Measurements from ENCODE around the gene MYLK4. TPM values are rescaled to one million over a fixed set of nuclear protein-coding genes. Genes with fewer than 3 reads are reported as not detected.

The MYLK4 gene
- total and polyA plus RNA-seq, 5 donors, result 1.3 to 3.7 (median 2.3) TPM

- intact Hi-C loops (cut with DNase I), result no loop called here
- H3K4me1 ChIP-seq (ENCODE audit: control insufficient read depth, insufficient read depth, low read length), result no peaks in the 10 kb centered on the region
- H3K27ac ChIP-seq (ENCODE audit: low read length), result no peak overlapping the region
- no peaks in the 10 kb centered on the region for H3K9me3 ChIP-seq (ENCODE audit: control insufficient read depth, low read length)
- DNase-seq (no peak), ATAC-seq (no peak)
- 97% methylated on average over 2 of the region's 2 CpGs for WGBS
- no peak overlapping the region for H3K4me3 ChIP-seq (ENCODE audit: low read length)
- H3K27me3 ChIP-seq (ENCODE audit: control insufficient read depth, insufficient read depth), result no peaks in the 10 kb centered on the region
These were observed 74.7 kb downstream of the MYLK4 start for GRCh38 chr6:2676048-2676447.

DNA sequence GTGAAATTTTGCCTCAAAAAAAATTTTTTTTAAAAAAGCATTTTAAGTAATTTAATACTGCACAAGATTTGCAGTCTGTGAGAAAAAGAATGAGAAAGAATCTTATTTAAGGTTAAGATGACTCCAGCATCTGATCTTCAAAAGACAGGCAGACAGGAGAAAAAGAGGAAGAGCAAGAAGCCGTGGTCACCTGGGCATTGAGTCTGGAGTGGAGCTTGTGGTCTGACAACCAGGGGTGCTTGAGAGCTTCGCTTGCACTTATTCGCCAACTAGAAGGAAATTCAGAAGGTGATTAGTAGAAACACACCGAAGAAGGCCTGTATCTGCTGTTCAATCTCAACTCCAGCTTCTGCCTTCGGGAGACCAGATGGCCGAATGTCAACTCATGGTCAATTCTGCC is 75.9 kb downstream of the MYLK4 start:
- Histone ChIP-seq H3K9me3 (ENCODE audit: control insufficient read depth, low read length) (no peaks in the 10 kb centered on the region), H3K4me3 (ENCODE audit: low read length) (no peak overlapping the region), H3K27me3 (ENCODE audit: control insufficient read depth, insufficient read depth) (no peaks in the 10 kb centered on the region), H3K4me1 (ENCODE audit: control insufficient read depth, insufficient read depth, low read length) (no peaks in the 10 kb centered on the region), H3K27ac (ENCODE audit: low read length) (no peak overlapping the region)
- DNase-seq (no peak), ATAC-seq (no peak)
- WGBS, result 94% methylated on average over 6 of the region's 6 CpGs
- intact Hi-C loops (cut with DNase I), result no loop called here

DNA sequence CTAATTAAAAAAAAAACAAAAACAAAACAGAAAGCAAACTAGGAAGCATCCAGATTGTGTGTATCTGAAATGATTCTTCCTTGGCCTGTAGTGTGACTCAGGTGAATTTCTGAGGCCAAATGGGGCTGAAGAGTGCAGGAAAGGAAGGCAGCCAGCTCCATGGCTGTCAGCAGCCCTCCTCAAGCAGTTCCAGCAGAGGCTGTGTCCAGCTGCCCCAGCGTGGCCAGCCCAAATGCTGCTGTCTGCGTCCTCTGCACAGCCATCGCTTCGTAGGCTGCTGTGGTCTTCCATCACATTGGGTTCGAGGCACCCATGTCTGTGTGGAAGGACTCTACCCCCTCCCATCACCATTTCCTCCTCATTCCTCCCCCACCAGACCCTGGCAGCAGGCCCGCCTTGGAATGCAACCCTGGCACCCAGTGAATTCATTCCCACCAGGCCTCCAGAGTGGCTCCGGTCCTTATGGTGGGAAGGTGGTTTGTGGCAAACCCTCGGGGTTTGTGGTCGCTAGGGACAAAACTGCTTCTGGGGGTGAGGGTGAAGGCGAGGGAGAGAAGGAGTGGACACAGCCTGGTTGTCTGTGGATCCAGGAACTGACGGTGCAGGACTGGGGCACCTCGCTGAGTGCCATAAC is 81.5 kb downstream of the MYLK4 start:
- Histone ChIP-seq H3K27me3 (ENCODE audit: control insufficient read depth, insufficient read depth) (no peaks in the 10 kb centered on the region), H3K4me1 (ENCODE audit: control insufficient read depth, insufficient read depth, low read length) (no peaks in the 10 kb centered on the region), H3K4me3 (ENCODE audit: low read length) (no peak overlapping the region), H3K9me3 (ENCODE audit: control insufficient read depth, low read length) (no peaks in the 10 kb centered on the region), H3K27ac (ENCODE audit: low read length) (no peak overlapping the region)
- DNase-seq (no peak), ATAC-seq (no peak)
- 70% methylated on average over 12 of the region's 12 CpGs for WGBS
- intact Hi-C loops (cut with DNase I), result no loop called here

- H3K27ac ChIP-seq (ENCODE audit: low read length), result no peak overlapping the region
- intact Hi-C loops (cut with DNase I), result no loop called here
- no peaks in the 10 kb centered on the region for H3K9me3 ChIP-seq (ENCODE audit: control insufficient read depth, low read length)
- ATAC-seq, result no peak
- no peaks in the 10 kb centered on the region for H3K27me3 ChIP-seq (ENCODE audit: control insufficient read depth, insufficient read depth)
- H3K4me3 ChIP-seq (ENCODE audit: low read length), result no peak overlapping the region
- no peaks in the 10 kb centered on the region for H3K4me1 ChIP-seq (ENCODE audit: control insufficient read depth, insufficient read depth, low read length)
- DNase-seq, result no peak
- WGBS, result 80% methylated on average over 7 of the region's 7 CpGs
These were observed 83.1 kb downstream of the MYLK4 start for GRCh38 chr6:2667617-2668016.

DNA sequence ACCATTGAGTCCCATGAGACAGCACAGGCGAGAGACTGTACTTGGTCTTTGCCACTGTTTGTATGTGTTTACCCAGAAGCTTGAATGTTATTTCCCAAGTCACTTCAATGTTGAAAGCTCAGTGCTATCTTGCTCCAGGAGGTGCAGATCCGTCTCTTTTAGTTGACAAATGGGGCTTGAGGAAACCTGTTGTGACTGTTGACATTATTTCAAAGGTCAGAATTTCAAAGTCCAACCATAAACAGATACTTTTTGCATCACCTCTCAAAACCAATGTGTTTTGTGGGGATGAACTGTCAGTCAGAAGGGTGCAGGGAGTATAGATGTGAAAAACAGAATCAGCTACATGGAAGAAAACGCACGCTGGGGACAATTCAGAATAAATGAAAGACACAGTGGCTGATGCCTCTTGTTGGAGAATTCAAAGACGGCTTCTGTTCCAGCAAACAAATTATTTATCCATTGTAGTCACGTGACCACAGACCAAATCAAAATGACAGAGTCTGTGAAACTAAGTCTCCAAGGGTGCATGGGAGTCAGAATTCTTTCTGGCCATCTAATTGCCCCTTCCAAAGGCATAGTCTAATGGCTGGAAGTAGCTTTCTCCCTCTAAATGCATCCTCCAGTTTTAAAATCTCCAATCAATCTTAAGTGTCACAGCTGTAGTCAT is 83.7 kb downstream of the MYLK4 start:
- ATAC-seq (no peak), DNase-seq (no peak)
- intact Hi-C loops (cut with DNase I), result no loop called here
- WGBS, result 92% methylated on average over 6 of the region's 6 CpGs
- H3K27ac ChIP-seq (ENCODE audit: low read length), result no peak overlapping the region
- H3K27me3 ChIP-seq (ENCODE audit: control insufficient read depth, insufficient read depth), result no peaks in the 10 kb centered on the region
- no peaks in the 10 kb centered on the region for H3K9me3 ChIP-seq (ENCODE audit: control insufficient read depth, low read length)
- no peaks in the 10 kb centered on the region for H3K4me1 ChIP-seq (ENCODE audit: control insufficient read depth, insufficient read depth, low read length)
- H3K4me3 ChIP-seq (ENCODE audit: low read length), result no peak overlapping the region

DNA sequence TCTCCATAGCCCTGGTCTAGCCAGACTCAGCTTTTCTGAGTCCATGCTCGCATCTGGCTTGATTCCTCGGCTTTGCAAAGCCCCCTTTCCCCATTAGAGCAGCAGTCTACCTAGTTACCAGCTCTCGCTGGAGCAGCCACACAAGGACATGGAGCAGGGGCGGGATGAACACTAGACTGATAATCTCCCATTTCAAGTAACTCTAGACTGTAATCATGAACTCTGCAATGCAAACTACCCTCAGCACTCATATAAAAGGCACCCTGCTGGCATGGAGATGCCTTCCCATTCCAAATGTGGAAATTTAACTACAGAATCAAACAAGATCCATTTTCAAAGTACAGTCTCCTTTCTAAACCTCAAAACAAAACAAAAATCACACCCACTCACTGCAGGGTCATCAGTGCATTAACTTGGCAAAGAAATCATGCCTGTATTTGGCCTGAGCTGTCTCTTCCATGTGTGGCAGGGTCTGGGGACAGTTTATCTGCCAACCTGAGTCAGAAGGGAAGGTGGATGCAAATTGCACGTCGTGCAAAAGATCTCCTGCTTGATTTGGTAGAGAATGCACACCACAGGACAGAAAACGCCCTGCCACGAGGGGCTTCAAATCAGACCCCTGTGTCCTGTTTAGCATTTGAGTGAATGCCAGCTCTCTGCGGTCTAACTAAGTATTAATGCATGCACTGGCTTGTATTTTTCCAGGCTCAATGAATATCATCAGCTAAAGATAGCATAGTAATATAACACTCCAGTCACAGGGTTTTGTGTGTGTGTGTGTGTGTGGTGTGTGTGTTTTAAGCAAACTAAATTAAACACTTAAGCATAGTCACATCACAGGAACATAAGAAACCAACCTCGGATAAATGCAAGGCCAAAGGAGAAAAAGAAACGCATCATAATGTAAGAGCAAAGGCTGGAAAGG is 85.3 kb downstream of the MYLK4 start:
- intact Hi-C loops (cut with DNase I), result no loop called here

GRCh38 chr6:2663123-2663522 is 87.6 kb downstream of the MYLK4 start:
- no peak overlapping the region for H3K4me3 ChIP-seq (ENCODE audit: low read length)
- H3K27ac ChIP-seq (ENCODE audit: low read length), result no peak overlapping the region
- 75% methylated on average over 4 of the region's 4 CpGs for WGBS
- no peaks in the 10 kb centered on the region for H3K27me3 ChIP-seq (ENCODE audit: control insufficient read depth, insufficient read depth)
- DNase-seq, result no peak
- H3K4me1 ChIP-seq (ENCODE audit: control insufficient read depth, insufficient read depth, low read length), result no peaks in the 10 kb centered on the region
- intact Hi-C loops (cut with DNase I), result no loop called here
- no peak for ATAC-seq
- H3K9me3 ChIP-seq (ENCODE audit: control insufficient read depth, low read length), result no peaks in the 10 kb centered on the region

More for the DNA sequence above, 85.3 kb downstream of the MYLK4 start:
- H3K27me3 ChIP-seq (ENCODE audit: control insufficient read depth, insufficient read depth), result no peaks in the 10 kb centered on the region
- no peak for DNase-seq
- no peak overlapping the region for H3K4me3 ChIP-seq (ENCODE audit: low read length)
- no peaks in the 10 kb centered on the region for H3K4me1 ChIP-seq (ENCODE audit: control insufficient read depth, insufficient read depth, low read length)
- peak in 1 of 2 donors; percentile 41 for ATAC-seq
- H3K27ac ChIP-seq (ENCODE audit: low read length), result no peak overlapping the region
- WGBS, result 49% methylated on average over 11 of the region's 11 CpGs
- H3K9me3 ChIP-seq (ENCODE audit: control insufficient read depth, low read length), result no peaks in the 10 kb centered on the region

DNA sequence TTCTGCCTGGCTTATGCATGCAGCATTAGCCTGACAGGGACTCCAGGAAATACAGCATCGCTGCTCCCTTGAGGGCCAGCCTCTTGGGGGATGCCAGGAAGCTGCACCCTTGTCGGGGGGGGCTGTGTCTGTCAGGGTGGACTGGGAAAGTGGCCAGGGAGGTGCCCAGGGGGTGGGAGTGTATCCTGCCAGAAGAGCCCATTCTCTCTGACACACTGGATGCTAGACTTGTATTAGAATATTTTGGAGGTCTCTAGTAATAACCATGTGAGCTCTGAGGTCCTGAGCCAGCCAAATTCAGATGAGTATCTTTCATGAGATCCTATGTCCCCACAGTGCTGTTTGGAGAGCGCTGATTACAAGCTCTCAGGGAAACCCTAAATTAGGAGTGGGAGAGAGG is 89.1 kb downstream of the MYLK4 start:
- Histone ChIP-seq H3K4me1 (ENCODE audit: control insufficient read depth, insufficient read depth, low read length) (no peaks in the 10 kb centered on the region), H3K9me3 (ENCODE audit: control insufficient read depth, low read length) (no peaks in the 10 kb centered on the region), H3K27ac (ENCODE audit: low read length) (no peak overlapping the region), H3K4me3 (ENCODE audit: low read length) (no peak overlapping the region), H3K27me3 (ENCODE audit: control insufficient read depth, insufficient read depth) (no peaks in the 10 kb centered on the region)
- intact Hi-C loops (cut with DNase I), result no loop called here
- ATAC-seq, result no peak
- 77% methylated on average over 3 of the region's 3 CpGs for WGBS
- DNase-seq, result no peak

GRCh38 chr6:2659882-2660281 is 90.8 kb downstream of the MYLK4 start:
- no peaks in the 10 kb centered on the region for H3K27me3 ChIP-seq (ENCODE audit: control insufficient read depth, insufficient read depth)
- no peaks in the 10 kb centered on the region for H3K4me1 ChIP-seq (ENCODE audit: control insufficient read depth, insufficient read depth, low read length)
- 85% methylated on average over 4 of the region's 4 CpGs for WGBS
- intact Hi-C loops (cut with DNase I), result no loop called here
- H3K9me3 ChIP-seq (ENCODE audit: control insufficient read depth, low read length), result no peaks in the 10 kb centered on the region
- no peak overlapping the region for H3K27ac ChIP-seq (ENCODE audit: low read length)
- no peak for DNase-seq
- no peak for ATAC-seq
- H3K4me3 ChIP-seq (ENCODE audit: low read length), result no peak overlapping the region

DNA sequence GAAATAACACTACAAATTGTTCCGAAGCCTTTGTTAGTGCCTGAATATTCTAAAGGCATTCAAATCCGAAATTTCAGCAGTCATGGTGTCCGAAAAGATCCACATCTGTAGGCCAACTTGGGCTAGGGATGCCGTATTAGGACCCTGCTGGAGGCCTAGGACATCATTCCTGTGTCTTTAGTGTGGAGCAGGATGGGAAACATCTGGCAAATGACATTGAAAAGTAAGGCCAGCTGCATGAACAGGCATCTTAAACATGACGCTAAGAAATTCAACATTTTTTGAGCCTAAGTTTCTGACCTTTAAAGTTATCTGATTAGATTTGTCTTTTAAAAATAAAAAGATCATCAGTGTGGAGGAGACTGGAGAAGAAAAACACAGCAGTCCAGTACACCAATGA is 91.3 kb downstream of the MYLK4 start:
- WGBS, result 93% methylated on average over 5 of the region's 5 CpGs

GRCh38 chr6:2658788-2659187 is 91.9 kb downstream of the MYLK4 start:
- H3K9me3 ChIP-seq (ENCODE audit: control insufficient read depth, low read length), result no peaks in the 10 kb centered on the region
- H3K27ac ChIP-seq (ENCODE audit: low read length), result no peak overlapping the region
- no peaks in the 10 kb centered on the region for H3K27me3 ChIP-seq (ENCODE audit: control insufficient read depth, insufficient read depth)
- no peak for DNase-seq
- H3K4me1 ChIP-seq (ENCODE audit: control insufficient read depth, insufficient read depth, low read length), result no peaks in the 10 kb centered on the region
- intact Hi-C loops (cut with DNase I), result no loop called here
- no peak overlapping the region for H3K4me3 ChIP-seq (ENCODE audit: low read length)
- ATAC-seq, result no peak
- 73% methylated on average over 5 of the region's 5 CpGs for WGBS

More for the DNA sequence above, 91.3 kb downstream of the MYLK4 start:
- Histone ChIP-seq H3K4me1 (ENCODE audit: control insufficient read depth, insufficient read depth, low read length) (no peaks in the 10 kb centered on the region), H3K27me3 (ENCODE audit: control insufficient read depth, insufficient read depth) (no peaks in the 10 kb centered on the region), H3K4me3 (ENCODE audit: low read length) (no peak overlapping the region), H3K9me3 (ENCODE audit: control insufficient read depth, low read length) (no peaks in the 10 kb centered on the region), H3K27ac (ENCODE audit: low read length) (no peak overlapping the region)
- no peak for ATAC-seq
- intact Hi-C loops (cut with DNase I), result no loop called here
- no peak for DNase-seq
